ENCODE measurements around the gene CARHSP1. TPM values are rescaled to one million over a fixed set of nuclear protein-coding genes. Genes with fewer than 3 reads are reported as not detected.

CARHSP1 gene
- polyA plus RNA-seq, 2 of the 4 experiments (the other 2 are of a cell fraction), result 53.9 to 172 TPM

GRCh38 chr16:8831450-8831849, 37.4 kb downstream of the CARHSP1 start:
- no peaks in the 10 kb centered on the region for H3K4me1 ChIP-seq
- no peak overlapping the region for H3K4me2 ChIP-seq
- CTCF ChIA-PET, result interaction anchor here (1.0 to 1.3 kb wide), 3 partner anchors 10 to 75 kb away, joined by 3 read pairs; no protein-coding TSS in a partner anchor
- no peaks in the 10 kb centered on the region for H3K9me3 ChIP-seq
- no peak overlapping the region for H3K27ac ChIP-seq
- WGBS (ENCODE audit: missing lambda C conversion rate), result 92% methylated on average over 9 of the region's 9 CpGs
- no peak for DNase-seq (ENCODE audit: low read depth in 1 of 2, low spot score in 1 of 2)
- no peak for FAIRE-seq
- TF ChIP-seq EP300 (IDR thresholded peaks at IDR 0.05), result no peak
- TF ChIP-seq MYC (IDR thresholded peaks at IDR 0.05; ENCODE audit: borderline replicate concordance, low read length), result no peak
- no peak for TF ChIP-seq HOXB13 (CRISPR knock-in tag; IDR thresholded peaks at IDR 0.05; ENCODE audit: low read depth)
- no peak overlapping the region for H3K4me3 ChIP-seq
- POLR2A ChIA-PET, result no interaction called here
- ATAC-seq, result peak; percentile 34 to 44; a peak in 2 of 6 replicates

GRCh38 chr16:8828541-8829165, 40.2 kb downstream of the CARHSP1 start:
- ATAC-seq, result no peak
- H3K4me3 ChIP-seq, result no peak overlapping the region
- H3K4me1 ChIP-seq, result no peaks in the 10 kb centered on the region
- H3K4me2 ChIP-seq, result no peak overlapping the region
- ChIA-PET CTCF (interaction anchor here (1.2 kb wide), 1 partner anchor 8 kb away, joined by 3 read pairs; no protein-coding TSS in a partner anchor), POLR2A (no interaction called here)
- WGBS (ENCODE audit: missing lambda C conversion rate), result 98% methylated on average over 8 of the region's 8 CpGs
- no peaks in the 10 kb centered on the region for H3K9me3 ChIP-seq
- no peak for TF ChIP-seq CBX8 (IDR thresholded peaks at IDR 0.05)
- TF ChIP-seq FOSB (CRISPR knock-in tag; IDR thresholded peaks at IDR 0.05), result no peak
- no peak for TF ChIP-seq USF2 (IDR thresholded peaks at IDR 0.05)
- no peak for TF ChIP-seq HES2 (IDR thresholded peaks at IDR 0.05)
- no peak for TF ChIP-seq HMGXB4 (CRISPR knock-in tag; IDR thresholded peaks at IDR 0.05; ENCODE audit: borderline replicate concordance)
- TF ChIP-seq ZC3H11A (IDR thresholded peaks at IDR 0.05), result no peak
- no peak for TF ChIP-seq RAD21 (conservative IDR thresholded peaks at IDR 0.05 in 1 of 2, IDR thresholded peaks at IDR 0.05 in 1 of 2)
- TF ChIP-seq FOSL2 (IDR thresholded peaks at IDR 0.05), result no peak
- no peak for TF ChIP-seq FOSL2 (CRISPR knock-in tag; IDR thresholded peaks at IDR 0.05)
- TF ChIP-seq MAX (IDR thresholded peaks at IDR 0.05), result no peak
- no peak for TF ChIP-seq HOXA7 (CRISPR knock-in tag; IDR thresholded peaks at IDR 0.05)
- TF ChIP-seq SREBF2 (IDR thresholded peaks at IDR 0.05), result no peak
- no peak for DNase-seq (ENCODE audit: low read depth in 1 of 2, low spot score in 1 of 2)
- no peak for FAIRE-seq
- no peak overlapping the region for H3K27ac ChIP-seq

- H3K9me3 ChIP-seq, result no peaks in the 10 kb centered on the region
- no peak overlapping the region for H3K4me2 ChIP-seq
- no peaks in the 10 kb centered on the region for H3K4me1 ChIP-seq
- H3K4me3 ChIP-seq, result no peak overlapping the region
- CTCF ChIA-PET, result interaction anchor here (0.6 kb wide), 1 partner anchor 206 kb away, joined by 4 read pairs; no protein-coding TSS in a partner anchor
- no peak overlapping the region for H3K27ac ChIP-seq
- no peak for FAIRE-seq
- ATAC-seq, result no peak
- 89% methylated on average over 3 of the region's 3 CpGs for WGBS (ENCODE audit: missing lambda C conversion rate)
- POLR2A ChIA-PET, result no interaction called here
- DNase-seq (ENCODE audit: low read depth in 1 of 2, low spot score in 1 of 2), result no peak
- no peak for TF ChIP-seq RFX5 (IDR thresholded peaks at IDR 0.05)
- TF ChIP-seq GATA3 (IDR thresholded peaks at IDR 0.05; ENCODE audit: borderline replicate concordance), result no peak
- no peak for TF ChIP-seq RAD21 (conservative IDR thresholded peaks at IDR 0.05 in 1 of 2, IDR thresholded peaks at IDR 0.05 in 1 of 2)
- no peak for TF ChIP-seq POLR2AphosphoS2 (conservative IDR thresholded peaks at IDR 0.05; ENCODE audit: low read length)
- TF ChIP-seq JUN (IDR thresholded peaks at IDR 0.05), result no peak
- no peak for TF ChIP-seq ATOH8 (CRISPR knock-in tag; IDR thresholded peaks at IDR 0.05; ENCODE audit: low read depth)
- no peak for TF ChIP-seq TFCP2L1 (CRISPR knock-in tag; IDR thresholded peaks at IDR 0.05)
- no peak for TF ChIP-seq REST (IDR thresholded peaks at IDR 0.05)
- no peak for TF ChIP-seq SREBF2 (IDR thresholded peaks at IDR 0.05)
- no peak for TF ChIP-seq HMGXB4 (CRISPR knock-in tag; IDR thresholded peaks at IDR 0.05; ENCODE audit: borderline replicate concordance)
- TF ChIP-seq HDAC2 (IDR thresholded peaks at IDR 0.05), result no peak
These were observed 42.4 kb downstream of the CARHSP1 start for GRCh38 chr16:8826278-8826879.
